ENCODE data around the gene KISS1R.

KISS1R gene

DNA sequence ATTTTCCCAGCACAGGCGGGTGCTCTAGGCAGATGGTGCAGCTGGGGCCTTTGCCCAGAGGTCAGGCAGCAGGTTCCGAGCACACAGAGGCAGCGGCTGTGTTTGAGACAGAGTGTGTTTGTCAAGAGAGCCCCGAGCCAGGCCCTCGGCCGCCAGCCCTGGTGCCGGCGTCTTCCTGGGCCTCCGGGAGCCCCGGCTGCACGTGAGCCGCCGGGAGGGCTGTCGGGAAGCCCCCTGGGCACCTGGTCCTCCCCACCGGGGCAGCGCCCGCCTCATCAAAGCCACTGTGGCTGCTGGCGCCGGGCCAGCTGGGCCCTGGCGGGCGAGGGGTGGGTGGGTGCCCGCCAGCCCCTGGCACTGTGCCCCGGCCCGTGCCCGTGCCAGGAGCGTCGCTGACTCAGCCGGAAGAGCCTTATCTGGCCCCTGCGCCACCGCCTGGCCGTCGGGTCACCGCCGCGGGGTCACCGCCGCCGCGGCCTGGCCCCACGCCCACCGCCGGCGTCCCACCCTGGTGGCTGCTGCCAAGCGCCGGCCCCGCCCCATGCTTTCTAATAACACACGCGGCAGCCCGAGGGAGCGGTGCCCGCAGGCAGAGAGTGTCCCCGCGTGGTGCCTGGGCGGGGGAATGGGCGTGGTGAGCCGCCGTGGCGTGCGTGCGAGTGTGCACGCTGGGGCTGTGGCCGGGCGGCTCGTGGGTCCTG, 23.6 kb downstream of the KISS1R start:
- DNase-seq = peak; percentile 79

DNA sequence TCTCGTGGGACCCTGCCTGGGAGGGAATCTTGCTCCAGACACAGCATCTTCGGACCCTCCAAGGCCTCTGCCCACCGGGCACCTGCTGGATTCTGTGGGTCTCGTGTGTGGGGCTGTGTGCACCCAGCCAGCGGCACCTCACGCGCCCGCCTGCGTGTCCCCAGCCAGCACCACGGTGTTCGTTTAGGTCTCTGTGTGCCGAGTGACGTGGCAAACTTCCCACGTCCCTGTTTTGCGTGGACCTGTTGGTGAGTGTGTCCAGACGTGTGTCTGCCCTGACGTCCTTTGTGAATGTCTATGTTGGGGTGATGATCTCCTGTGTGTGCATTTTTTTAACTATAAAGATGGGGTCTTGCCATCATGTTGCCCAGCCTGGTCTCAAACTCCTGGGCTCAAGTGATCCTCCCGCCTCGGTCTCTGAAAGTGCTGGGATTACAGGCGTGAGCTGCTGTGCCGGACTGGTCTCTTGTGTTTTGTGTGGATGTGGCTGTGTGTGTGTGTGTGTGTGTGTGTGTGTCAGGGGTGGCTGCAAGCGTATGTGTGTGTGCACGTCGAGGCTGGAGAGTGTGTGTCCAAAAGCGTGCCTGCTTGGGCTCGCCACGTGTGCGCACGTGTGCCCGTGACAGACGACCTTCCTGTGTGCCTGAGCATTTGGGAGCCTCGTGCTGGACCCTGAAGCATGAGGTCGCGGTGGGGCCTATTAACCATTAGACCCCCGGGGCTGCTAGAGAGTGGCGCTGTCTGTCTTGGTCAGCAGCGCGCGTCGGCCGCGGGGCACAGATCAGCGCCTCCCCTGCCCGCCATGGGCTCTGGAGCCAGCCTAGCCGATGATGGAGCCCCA, 24.4 kb downstream of the KISS1R start:
- DNase-seq = no peak

DNA sequence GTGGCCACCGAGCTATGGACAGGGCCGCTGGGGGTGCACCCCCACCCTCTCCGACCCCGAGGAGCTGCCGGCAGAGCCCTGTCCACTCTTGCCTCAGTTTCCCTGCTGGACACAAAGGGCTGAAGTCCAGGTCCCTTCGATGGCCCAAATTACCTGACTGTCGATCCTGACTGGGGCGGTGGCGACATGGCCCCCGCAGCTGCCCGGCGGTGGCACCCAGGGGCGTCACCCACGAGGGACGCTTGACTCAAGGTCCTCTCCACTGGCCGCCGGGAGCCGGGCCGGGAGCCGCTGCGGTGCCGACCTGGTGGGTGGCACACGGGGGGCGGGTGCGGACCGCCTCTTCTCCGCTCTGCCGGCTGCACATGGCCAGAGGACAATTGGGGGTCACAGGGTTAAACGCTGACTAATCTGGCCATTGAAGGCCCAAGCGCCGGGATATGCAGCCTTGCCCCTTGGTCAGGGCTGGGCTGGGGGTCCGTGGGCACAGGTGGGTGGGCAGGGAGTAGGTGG, 25.1 kb downstream of the KISS1R start:
- DNase-seq = no peak

DNA sequence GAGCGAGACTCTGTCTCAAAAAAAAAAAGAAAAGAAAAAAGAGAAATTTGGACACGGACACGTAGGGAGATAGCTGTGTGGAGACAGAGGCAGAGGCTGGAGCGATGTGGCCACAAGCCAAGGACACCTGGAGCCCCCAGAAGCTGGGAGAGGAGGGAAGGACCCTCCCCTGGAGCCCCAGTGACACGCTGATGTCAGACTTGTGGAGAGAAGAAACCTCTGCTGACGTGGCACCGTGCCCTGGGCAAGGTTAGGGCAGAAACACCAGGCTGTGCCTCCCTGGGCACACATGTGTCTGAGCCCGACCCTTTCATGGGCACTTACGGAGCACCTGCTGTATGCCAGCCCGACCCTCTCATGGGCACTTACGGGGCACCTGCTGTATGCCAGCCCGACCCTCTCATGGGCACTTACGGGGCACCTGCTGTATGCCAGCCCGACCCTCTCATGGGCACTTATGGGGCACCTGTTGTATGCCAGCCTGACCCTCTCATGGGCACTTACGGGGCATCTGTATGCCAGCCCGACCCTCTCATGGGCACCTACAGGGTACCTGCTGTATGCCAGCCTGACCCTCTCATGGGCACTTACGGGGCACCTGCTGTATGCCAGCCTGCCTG, 26.5 kb downstream of the KISS1R start:
- no peak for DNase-seq

DNA sequence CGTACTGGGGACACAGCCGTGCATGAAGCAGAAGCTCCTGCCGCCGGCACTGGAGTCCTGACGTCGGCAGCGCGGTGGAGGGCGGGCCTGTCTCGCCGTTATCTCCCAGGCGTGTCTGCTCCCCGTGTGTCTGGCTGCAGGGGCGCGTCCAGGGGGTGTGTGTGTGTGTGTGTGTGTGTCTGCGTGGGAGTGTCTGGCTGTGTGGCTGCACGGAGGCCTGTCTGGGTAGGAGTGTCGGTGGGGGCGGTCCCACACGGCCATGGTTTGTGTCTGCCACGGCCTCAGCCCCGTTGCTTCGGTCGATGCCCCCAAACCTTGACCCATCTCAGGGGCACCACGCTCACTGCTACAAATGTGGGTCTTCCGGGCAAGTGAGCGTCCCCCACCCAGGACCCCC, 27.0 kb downstream of the KISS1R start:
- no peak for DNase-seq

DNA sequence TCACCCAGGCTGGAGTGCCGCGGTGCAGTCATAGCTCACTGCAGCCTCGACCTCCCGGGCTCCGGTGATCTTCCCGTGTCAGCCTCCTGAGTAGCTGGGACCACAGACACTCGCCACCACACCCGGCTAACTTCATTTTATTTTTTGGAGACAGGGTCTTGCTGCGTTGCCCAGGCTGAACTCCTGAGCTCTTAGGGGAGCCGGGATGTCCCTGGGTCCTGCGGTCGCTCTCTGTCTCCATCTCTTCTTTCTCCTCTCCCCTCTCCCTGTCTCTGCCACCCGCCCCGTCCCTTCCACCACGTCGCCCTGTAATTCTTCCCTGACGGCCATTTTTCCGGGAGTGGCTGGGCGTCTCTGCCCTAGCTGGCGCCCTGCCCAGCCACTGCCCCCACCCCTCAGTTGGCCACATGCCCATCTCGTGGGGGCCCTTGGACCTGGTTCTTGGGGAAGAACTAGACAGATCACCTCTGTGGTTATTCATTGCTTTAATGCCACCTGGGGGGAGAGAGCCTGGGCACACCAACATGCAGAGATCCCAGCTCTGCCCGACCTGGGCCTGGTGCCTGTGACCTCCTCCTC, 27.6 kb downstream of the KISS1R start:
- DNase-seq = no peak

DNA sequence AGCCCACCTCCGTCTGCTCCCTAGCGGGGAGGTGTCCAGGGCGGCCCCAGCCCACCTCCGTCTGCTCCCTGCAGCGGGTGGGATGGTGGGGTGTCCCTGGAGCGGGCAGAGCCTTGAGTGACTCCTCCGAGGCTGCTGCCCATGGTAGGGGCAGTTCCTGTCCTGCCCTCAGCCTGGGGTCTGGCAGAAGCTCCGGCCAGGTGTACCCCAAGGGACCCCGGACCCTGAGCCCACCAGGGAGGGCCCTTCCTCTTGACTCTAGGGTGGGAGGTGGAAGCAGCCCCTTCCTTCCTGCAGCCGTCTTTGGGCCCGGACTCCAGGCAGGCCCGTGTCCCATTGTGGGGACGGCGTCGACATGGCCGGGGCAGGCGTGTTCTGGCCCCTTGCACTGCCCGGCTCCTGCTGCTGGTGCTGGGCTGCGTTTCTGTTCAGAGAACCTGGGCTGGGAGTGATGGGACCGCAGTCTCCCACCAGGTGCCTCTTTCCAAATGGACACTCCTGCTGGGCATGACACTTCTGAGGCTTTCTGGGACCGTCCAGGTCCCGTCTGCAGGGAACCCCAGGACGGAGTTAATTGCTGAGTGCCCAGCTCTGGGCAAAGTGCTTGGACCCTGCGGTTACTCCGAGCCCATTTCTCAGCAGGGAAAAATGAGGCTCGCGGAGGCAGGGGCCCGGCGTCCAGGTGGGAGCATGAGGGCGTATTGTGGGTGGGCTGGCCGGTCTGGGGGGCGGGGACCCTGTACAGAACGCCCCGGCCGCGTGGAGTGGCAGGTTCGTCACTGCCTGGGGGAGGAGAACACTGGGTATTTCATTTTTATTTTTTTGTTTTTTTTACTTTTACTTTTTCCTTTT, 28.5 kb downstream of the KISS1R start:
- DNase-seq = no peak

DNA sequence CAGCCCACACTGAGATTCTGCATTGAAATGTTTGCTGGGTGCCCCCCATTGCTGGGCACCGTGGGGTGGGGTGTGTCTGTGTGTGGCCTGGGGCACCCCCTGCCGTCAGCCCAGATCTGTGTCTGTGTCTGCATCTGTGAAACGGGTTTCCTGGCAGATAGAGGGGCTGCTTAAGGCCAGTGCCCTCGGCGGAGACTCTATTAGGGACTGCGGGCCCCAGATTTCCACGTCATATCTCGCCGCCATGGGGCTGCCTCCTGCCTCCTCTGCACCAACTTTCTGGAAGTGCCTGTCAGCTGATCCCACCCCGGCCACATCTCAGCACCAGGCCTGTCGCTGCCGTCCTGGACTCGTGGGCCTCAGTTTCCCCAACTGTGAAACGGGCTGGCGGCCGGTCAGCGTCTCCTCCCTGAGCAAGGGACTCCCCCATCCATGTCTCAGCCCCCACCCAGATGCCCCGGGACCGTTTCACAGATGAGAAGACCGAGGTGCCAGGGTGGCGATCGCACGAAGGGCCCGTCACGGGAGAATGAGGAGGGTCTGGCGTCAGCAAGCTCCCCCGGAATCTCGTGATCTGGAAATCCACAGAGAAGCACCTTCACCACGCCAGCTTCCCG, 30.1 kb downstream of the KISS1R start:
- no peak for DNase-seq

DNA sequence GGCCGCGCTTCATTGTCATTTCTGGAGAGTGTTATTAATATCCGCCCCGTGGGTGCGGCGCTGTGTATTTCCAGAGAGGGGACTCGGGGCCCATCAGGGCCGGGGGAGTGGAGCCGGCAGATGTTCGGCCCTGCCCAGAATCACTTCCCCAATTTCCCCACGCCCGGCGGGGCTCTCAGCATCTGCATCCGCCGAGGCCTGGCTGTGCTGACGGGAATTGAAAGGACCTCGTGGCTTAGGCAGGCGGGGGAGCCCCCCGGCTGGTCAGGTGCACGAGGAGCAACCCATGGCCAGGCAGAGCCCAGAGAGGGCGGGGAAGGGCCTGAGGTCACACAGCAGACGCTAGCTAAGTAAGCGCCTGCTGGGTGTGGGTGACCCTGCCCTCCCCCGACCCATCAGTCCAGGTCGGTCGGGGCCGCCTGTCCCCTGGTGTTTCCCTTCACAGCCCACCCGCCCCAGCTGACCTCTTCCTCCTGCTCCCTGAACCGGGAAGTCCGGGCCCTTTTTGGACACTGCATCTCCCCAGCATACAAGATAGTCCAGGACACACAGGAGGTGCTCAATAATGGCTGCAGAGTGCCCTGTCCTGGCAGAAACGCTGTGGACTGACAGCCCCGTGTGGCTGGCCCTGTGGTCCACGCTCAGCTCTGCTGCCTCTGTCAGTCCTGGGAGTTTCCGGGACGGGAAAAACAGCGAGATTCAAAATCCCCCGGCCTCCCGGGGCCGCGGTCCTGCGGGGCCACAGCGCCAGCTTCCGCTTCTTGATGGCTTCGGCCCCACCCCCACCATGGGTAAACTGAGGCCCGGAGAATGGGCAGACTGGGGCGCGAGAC, 30.8 kb downstream of the KISS1R start:
- no peak for DNase-seq

DNA sequence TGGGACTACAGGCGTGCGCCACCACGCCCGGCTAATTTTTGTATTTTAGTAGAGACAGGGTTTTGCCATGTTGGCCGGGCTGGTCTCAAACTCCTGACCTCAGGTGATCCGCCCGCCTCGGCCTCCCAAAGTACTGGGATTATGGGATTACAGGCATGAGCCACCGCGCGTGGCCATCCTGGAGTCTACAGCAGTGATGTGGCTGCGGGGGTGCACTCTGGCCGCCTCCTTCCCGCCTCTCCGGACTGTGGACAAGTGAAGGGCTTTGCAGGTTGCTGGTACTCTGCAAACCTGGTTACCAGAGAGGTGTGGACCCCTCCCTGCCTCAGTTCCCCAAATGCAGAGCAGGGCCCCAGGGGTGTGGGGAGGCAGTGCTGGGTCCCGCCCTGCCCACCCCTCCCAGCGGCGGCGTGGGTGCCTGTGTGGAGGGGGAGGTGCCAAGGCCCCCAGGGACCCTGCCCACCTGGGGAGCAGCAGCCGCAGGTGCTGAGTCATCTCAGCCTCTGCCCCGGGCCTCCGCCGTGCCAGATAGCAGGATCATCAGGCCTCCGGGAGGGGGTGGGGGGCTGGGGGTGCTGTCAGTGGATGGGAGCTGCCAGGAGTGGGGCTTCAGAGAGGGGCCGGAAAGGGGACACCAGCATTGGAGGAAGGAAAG, 31.8 kb downstream of the KISS1R start:
- no peak for DNase-seq

DNA sequence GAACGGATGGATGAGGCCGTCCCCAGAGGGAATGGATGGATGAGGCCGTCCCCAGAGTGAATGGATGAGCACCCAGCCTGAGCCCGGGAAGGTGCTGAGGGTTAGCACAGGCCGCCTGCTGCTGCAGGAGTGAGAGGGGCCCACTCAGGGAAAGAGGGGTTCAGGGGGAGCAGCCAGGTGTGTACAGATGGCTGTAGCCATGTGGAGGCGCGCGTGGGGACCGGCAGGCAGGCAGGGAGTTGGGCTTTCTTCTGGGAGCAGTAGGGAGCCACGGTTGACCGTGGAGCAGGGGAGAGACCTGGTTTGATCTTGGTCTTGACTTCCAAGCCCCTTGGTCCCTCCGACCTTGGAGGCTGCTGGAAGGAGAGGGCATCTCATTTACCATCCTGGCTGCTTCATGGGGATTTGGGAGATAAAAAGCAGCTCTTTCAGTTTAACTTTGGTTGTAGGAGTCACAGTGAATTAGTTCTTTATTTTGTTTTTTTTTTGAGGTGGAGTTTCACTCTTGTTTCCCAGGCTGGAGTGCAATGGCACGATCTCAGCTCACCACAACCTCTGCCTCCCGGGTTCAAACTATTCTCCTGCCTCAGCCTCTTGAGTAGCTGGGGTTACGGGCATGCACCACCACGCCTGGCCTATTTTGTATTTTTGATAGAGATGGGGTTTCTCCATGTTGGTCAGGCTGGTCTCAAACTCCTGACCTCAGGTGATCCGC, 33.4 kb downstream of the KISS1R start:
- DNase-seq = no peak

DNA sequence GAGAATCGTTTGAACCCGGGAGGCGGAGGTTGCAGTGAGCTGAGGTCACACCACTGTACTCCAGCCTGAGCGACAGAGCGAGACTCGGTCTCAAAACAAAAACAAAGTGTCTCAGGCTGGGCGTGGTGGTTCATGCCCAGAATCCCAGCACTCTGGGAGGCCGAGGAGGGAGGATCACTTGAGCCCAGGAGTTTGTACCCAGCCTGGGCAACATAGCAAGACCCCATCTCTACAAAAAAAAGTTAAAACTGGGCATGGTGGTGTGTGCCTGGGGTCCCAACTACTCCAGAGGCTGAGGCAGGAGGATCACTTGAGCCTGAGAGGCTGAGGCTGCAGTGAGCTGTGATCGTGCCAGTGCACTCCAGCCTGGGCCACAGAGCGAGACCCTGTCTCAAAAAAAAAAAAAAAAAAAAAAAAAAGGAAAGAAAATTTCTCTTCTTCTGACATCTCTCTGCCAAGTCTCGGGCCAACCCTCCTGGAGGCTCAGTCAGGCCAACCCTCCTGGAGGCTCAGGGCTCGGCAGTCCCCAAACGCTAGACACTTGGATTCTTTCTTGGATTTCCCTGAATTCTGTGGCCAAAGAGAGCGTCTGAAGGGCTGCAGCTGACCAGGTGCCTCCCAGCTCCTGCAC, 35.0 kb downstream of the KISS1R start:
- no peak for DNase-seq

DNA sequence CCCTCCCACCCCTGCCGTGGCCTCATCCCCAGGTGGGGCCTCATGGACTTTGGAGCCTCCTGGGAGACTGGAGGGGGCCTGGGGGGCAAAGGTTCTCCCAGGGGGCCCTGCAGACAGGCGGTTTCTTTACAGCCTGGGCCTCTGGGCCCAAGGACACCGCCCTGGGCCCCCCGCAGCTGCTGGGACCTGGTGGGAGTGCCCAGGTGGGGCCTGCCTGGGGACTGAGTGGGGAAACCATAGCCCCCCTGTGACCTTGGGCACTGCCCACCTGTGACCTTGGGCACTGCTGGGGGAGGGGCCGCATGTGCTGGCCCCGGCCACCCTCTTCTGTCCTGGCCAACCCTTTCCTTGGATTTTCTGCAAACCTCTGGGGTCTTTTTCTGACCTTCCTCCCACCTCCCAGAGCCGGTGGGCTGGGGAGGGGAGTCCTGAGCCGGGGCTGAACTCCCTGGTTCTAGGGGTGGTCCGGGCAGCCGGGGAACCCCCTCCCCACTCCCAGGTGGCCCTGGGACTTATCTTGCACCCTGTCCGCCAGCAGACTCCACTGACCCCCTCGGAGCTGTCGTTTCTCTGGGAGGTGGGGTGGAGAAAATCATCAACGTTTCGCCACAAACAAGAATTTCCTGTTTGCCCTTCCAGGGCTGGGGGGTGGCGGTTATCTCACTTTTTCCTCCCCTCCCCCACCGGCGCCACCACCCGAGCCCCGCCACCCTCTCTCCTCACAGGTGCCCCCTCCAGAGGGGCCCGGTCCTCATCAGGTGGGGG, 35.7 kb downstream of the KISS1R start:
- no peak for DNase-seq

DNA sequence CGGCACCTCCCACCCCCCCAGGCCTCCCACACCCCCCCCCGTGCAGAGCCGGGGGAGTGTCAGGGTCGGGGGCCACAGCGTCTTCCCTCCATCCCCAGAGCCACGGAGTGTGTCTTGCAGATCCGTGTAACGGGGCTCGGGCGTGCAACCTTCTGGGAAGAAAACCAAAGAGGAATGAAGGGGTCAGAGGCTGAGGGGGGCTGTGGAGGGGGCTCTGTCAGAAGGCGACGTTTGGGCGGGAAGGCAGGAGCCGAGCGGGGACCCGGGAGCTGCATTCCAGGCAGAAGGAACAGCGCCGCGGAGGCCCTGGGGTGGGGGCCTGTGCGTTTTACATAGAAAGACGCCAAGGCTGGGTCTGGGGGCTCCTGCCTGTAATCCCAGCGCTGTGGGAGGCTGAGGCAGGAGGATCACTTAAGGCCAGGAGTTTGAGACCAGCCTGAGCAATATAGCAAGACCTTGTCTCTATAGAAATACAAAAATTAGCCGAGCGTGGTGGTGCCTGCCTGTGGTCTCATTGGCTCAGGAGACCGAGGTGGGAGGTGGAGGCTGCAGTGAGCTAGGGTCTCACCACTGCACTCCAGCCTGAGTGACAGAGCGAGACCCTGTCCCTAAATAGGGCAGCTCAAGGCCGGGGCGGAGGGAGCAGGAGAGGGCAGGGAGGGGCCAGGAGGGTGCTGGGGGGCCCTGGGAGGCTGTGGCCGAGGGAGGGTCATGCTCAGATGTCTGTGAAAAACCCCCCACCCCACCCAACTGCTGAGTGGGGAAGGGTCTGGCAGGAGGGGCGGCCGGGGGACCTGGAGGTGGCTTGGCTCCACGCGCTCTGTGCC, 36.5 kb downstream of the KISS1R start:
- no peak for DNase-seq

DNA sequence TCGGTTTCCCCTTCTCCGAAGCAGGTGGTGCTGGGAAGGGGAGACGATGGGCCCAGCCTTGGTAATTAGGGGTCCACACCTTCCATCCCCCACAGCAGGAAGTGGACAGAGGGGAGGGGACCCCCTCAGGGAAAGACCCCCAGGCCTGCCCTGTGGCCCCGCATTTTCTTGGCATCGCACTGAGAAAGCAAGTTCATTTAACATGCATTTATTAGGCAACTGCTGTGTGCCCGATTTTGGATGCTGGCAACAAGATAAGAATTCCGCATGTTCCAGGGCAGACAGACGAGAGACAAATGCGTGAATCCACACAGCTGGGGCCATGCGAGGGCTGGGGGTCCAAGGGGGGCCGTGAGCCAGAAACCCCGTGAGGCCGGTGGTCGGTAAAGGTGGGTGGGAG, 37.1 kb downstream of the KISS1R start:
- no peak for DNase-seq

DNA sequence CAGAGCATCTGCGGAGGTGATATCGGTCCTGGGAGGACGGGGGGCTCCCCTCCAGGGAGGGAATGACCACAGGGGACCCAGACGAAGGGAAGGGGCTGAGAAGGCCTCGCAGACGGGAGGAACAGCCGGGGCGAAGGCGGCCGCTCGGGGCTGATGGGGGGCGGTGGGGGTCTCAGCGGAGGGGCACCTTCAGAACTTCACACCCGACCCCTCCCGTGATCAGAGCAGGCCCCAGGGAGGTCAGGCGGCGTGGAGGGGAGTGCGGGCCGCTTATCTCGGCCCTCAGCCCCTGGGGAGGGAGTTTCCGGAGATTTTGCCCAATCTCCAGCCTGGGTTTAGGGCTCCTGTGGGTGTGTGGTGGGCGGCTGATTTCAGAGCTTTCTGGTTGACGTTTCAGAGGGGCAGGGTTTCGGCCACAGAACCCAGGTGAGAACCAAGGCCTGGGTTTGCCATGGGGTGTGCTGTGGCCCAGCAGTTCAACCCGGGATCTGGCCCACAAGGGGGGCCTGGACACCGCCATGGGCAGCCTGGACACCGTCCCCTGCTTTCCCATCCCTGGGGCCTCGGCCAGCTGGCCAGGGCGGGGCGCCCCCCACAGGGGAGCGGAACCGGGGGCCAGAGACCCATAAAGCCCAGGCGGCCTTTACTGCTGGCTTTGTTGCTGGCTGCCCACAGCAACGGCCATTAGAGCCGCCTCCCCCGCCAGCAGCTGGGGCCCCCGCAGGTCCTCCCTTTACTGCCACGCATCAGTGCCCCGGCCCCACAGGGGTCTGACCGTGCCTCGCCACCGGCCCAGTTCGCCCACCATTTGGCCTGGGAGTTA, 37.8 kb downstream of the KISS1R start:
- DNase-seq = no peak

Data from activated T-cell treated with anti-CD3 and anti-CD28 coated beads, Interleukin-2, amount 50 U/mL, for 1 hour (primary cell).